Renal cortical epithelial cell (primary cell): ENCODE measurements around the gene IQCE. TPM values are rescaled to one million over a fixed set of nuclear protein-coding genes. Genes with fewer than 3 reads are reported as not detected.
"Not testable (repeated sequence)": the region's sequence is repeated elsewhere in the genome, so short reads cannot be mapped to it uniquely, and the experiment has no call there.

Experiments used
- DNase-seq: peaks from one replicate; pipeline ENCODE4 v3.0.0-alpha.2; 2011; ENCODE audit warnings: low read depth
- total RNA-seq: library from RNA; depleted of rRNA; stranded (reverse); fragments of >200 nt; gene quantifications from 2 replicates; pipeline ENCODE4 v1.2.3, GENCODE V29; 2014

The IQCE gene
- total RNA-seq, 1 donor from 2014 or later = 25.8 TPM

GRCh38 chr7:2554661-2555111 is 4.1 kb upstream of the IQCE start:
- DNase-seq = no peak

GRCh38 chr7:2555121-2556052 is 3.4 kb upstream of the IQCE start, which contains the start of gene BRAT1:
Gene BRAT1 (minus strand): TSS chr7:2555524. CDS start chr7:2554431, 1,093 bp downstream.
- DNase-seq = peak; percentile 86

- DNase-seq = no peak
Observed at GRCh38 chr7:2559283-2559950, 638 bp downstream of the IQCE start.

- not testable (repeated sequence) for DNase-seq
Observed at GRCh38 chr7:2563955-2564354, 5.2 kb downstream of the IQCE start.

- DNase-seq = no peak
Observed at GRCh38 chr7:2564970-2565540, 6.3 kb downstream of the IQCE start.

- no peak for DNase-seq
Observed at GRCh38 chr7:2566348-2566889, 7.6 kb downstream of the IQCE start.

GRCh38 chr7:2566890-2567678 is 8.3 kb downstream of the IQCE start:
- DNase-seq = no peak

- DNase-seq = no peak
Observed at GRCh38 chr7:2567679-2568278, 9.0 kb downstream of the IQCE start.

- DNase-seq = no peak
Observed at GRCh38 chr7:2568521-2569223, 9.9 kb downstream of the IQCE start.

- DNase-seq = no peak
Observed at GRCh38 chr7:2569421-2569820, 10.6 kb downstream of the IQCE start.

GRCh38 chr7:2570021-2570420 is 11.2 kb downstream of the IQCE start:
- DNase-seq = no peak

- no peak for DNase-seq
Observed at GRCh38 chr7:2571409-2571808, 12.6 kb downstream of the IQCE start.

GRCh38 chr7:2572101-2572842 is 13.5 kb downstream of the IQCE start:
- peak; percentile 44 for DNase-seq

GRCh38 chr7:2573761-2574160 is 15.0 kb downstream of the IQCE start:
- DNase-seq = no peak

- no peak for DNase-seq
Observed at GRCh38 chr7:2575046-2575732, 16.4 kb downstream of the IQCE start.

- DNase-seq = no peak
Observed at GRCh38 chr7:2575733-2576340, 17.1 kb downstream of the IQCE start.

GRCh38 chr7:2576742-2577491 is 18.1 kb downstream of the IQCE start:
- DNase-seq = no peak
